Stimulated activated CD8-positive, alpha-beta memory T cell treated with anti-CD3 and anti-CD28 coated beads, Interleukin-4, amount 100 ng/mL, for 1 hour (primary cell): ENCODE measurements around the gene RNF112.
A peak's percentile ranks its signal among the peaks of the same experiment; 100 is the strongest.

Experiments used
- DNase-seq, 2 donors: peaks; one replicate each; pipeline ENCODE4 v3.0.0-alpha.2; 2020; ENCODE audit warnings: low read depth in 2 of 2, low spot score in 1 of 2

Gene RNF112

GRCh38 chr17:19410875-19411620, at the start of gene RNF112:
TSS of gene RNF112 (plus strand) at chr17:19411232. CDS start at chr17:19411409, 177 bp downstream.
- DNase-seq: no peak

- DNase-seq: no peak
Measured at GRCh38 chr17:19361326-19361725, 49.7 kb upstream of the RNF112 start.

GRCh38 chr17:19361944-19362276, 49.1 kb upstream of the RNF112 start:
- no peak for DNase-seq

GRCh38 chr17:19362277-19363113, 48.5 kb upstream of the RNF112 start, which contains the start of gene B9D1:
TSS of gene B9D1 (minus strand) at chr17:19362723. CDS start at chr17:19362569, 154 bp downstream.
- DNase-seq: peak; percentile 90

- no peak for DNase-seq
Measured at GRCh38 chr17:19363114-19363438, 48.0 kb upstream of the RNF112 start.

- DNase-seq: no peak
Measured at GRCh38 chr17:19363460-19364035, 47.5 kb upstream of the RNF112 start.

GRCh38 chr17:19364699-19365498, 46.1 kb upstream of the RNF112 start:
- DNase-seq: no peak

- no peak for DNase-seq
Measured at GRCh38 chr17:19365499-19365817, 45.6 kb upstream of the RNF112 start.

GRCh38 chr17:19365833-19366636, 45.0 kb upstream of the RNF112 start:
- DNase-seq: no peak

GRCh38 chr17:19366637-19366972, 44.4 kb upstream of the RNF112 start:
- no peak for DNase-seq

GRCh38 chr17:19368229-19368628, 42.8 kb upstream of the RNF112 start:
- DNase-seq: no peak

GRCh38 chr17:19369107-19369778, 41.8 kb upstream of the RNF112 start:
- DNase-seq: no peak

- DNase-seq: no peak
Measured at GRCh38 chr17:19369846-19370492, 41.1 kb upstream of the RNF112 start.

- no peak for DNase-seq
Measured at GRCh38 chr17:19370493-19370960, 40.5 kb upstream of the RNF112 start.

- DNase-seq: no peak
Measured at GRCh38 chr17:19371259-19372010, 39.6 kb upstream of the RNF112 start.

GRCh38 chr17:19372011-19372370, 39.0 kb upstream of the RNF112 start:
- DNase-seq: no peak

- no peak for DNase-seq
Measured at GRCh38 chr17:19372439-19372838, 38.6 kb upstream of the RNF112 start.

- no peak for DNase-seq
Measured at GRCh38 chr17:19372866-19373504, 38.0 kb upstream of the RNF112 start.
